Spinal cord (tissue), 10 donors: ENCODE measurements around the gene KCNA10. TPM values are rescaled to one million over a fixed set of nuclear protein-coding genes. Genes with fewer than 3 reads are reported as not detected.

ENCODE experiments used
- DNase-seq, 6 donors: peaks; one replicate each; pipeline versions ENCODE4 v3.0.0 to v3.0.0-alpha.2; 2013 to 2015; ENCODE audit warnings: low spot score in 6 of 6, low read depth in 4 of 6
- H3K27ac ChIP-seq: one replicate; pipeline ENCODE4 v1.5.1; 2013; ENCODE audit warnings: low read depth, low read length, control low read depth
- H3K27me3 ChIP-seq: one replicate; pipeline ENCODE4 v1.6.1; 2013; ENCODE audit warnings: low read length; ENCODE audit not compliant: control insufficient read depth, insufficient read depth
- H3K36me3 ChIP-seq: one replicate; pipeline ENCODE4 v1.6.1; 2013; ENCODE audit warnings: low read length; ENCODE audit not compliant: control insufficient read depth, insufficient read depth
- H3K4me1 ChIP-seq: one replicate; pipeline ENCODE4 v1.6.1; 2013; ENCODE audit warnings: low read length; ENCODE audit not compliant: control insufficient read depth, insufficient read depth
- H3K4me3 ChIP-seq: one replicate; pipeline ENCODE4 v1.5.1; 2013; ENCODE audit warnings: low read depth, low read length, control low read depth
- H3K9me3 ChIP-seq: one replicate; pipeline ENCODE4 v1.6.1; 2013; ENCODE audit warnings: low read length; ENCODE audit not compliant: control insufficient read depth, insufficient read depth
- WGBS: methylation state at CpG from one replicate; pipeline ENCODE4 v1.1.5; 2013; ENCODE audit warnings: missing lambda C conversion rate; ENCODE audit not compliant: insufficient coverage; 5-methylcytosine and 5-hydroxymethylcytosine counted together
- polyA plus RNA-seq, 2 donors: library from polyadenylated mRNA; unstranded; fragments of 120-200 nt; gene quantifications; one replicate each; pipeline ENCODE4 v1.2.1, GENCODE V29; 2013; ENCODE audit not compliant: insufficient read length in 2 of 2
- total RNA-seq, 2 donors: library from RNA; depleted of rRNA in 1 of 2; stranded (reverse); fragments of 120-200 nt in 1 of 2; fragments of >200 nt in 1 of 2; gene quantifications; one replicate each; pipeline versions ENCODE4 v1.2.3 to v1.2.4, GENCODE V29; 2013 to 2014
- donor health status: healthy.

The KCNA10 gene
- total and polyA plus RNA-seq, 4 donors = not detected

DNA sequence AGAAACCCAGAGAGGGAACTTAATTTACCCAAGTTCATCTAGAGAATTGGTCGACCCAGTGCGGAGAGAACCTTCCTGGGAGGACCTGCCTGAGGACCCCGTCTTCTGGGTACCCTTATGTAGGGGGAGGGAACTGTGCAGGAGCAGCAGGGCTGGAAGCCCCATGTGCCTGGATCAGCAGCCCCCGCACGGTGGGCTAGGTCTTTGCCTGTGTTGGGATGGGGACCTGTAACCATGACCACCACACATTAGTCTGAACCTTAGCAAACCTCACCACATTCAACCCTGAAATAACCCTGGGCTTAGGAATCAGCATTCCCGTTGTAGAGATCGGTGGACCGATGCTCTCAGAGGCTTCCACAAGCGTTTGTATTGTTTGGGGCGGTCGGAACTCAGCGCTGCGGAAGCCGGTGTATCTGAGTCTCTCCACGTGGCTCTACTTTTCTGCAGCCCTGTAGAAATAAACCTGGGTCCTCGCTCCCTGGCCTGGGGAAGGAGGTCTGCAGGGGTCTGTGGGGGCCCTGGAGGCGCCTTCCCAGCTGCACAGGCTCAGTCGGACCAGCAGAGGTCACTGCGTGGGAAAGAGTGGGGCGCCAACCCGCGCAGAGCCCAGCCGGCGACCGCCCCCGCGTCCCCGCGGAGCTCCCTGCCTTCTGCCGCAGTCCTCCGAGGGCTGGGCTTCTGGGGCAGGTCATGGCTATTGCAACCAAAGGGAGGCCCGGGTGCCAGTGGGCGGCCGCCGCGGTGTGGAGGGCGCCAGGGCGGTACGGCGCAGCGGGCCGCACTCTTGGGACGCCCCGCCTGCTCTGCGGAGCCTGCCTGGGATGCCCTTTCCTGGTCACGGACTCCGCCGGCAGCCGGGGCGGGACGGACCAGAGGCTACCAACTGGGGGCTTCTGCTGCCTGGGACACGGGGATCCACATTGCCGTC, 36.2 kb upstream of the KCNA10 start:
- WGBS = 1% methylated on average over 46 of the region's 53 CpGs
- peak in 2 of 6 donors; percentile 80 to 82 for DNase-seq
- Histone ChIP-seq H3K9me3 (no peaks in the 10 kb centered on the region), H3K36me3 (no peaks in the 10 kb centered on the region), H3K27ac (peak overlapping the region; percentile 87), H3K4me1 (peaks cover 30% of the 10 kb centered on the region), H3K4me3 (peak overlapping the region; percentile 26), H3K27me3 (peaks cover 2% of the 10 kb centered on the region)

DNA sequence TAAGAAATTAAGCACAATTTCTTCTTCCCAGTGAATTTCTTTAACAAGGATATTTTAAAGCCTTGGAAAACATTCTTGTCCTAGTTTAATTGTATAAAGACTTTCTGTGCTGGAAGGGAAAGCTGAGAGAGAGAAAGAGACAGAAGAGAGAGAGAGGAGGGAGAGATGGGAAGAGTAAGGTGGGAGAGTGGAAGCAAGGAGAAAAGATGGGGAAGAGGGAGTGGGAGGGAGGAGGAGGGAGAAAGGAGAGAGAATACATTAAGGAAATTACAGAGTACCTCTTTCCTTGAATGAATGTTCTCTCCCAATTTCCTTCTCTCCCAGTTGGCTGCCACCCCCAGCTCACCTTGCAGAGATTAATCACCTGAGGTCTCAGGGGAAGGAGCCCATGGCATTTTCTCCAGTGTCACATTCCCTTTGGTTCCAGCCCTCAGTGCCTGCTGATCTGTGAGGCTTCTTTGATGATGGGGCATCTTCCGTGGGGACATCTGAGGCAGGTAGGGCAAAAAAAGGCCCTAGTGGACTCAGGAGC, 32.4 kb upstream of the KCNA10 start:
- Histone ChIP-seq H3K27ac (no peak overlapping the region), H3K9me3 (no peaks in the 10 kb centered on the region), H3K4me3 (no peak overlapping the region), H3K4me1 (peaks cover 17% of the 10 kb centered on the region), H3K36me3 (no peaks in the 10 kb centered on the region), H3K27me3 (peaks cover 2% of the 10 kb centered on the region)
- no peak for DNase-seq
- 83% methylated on average over 1 of the region's 1 CpG for WGBS

DNA sequence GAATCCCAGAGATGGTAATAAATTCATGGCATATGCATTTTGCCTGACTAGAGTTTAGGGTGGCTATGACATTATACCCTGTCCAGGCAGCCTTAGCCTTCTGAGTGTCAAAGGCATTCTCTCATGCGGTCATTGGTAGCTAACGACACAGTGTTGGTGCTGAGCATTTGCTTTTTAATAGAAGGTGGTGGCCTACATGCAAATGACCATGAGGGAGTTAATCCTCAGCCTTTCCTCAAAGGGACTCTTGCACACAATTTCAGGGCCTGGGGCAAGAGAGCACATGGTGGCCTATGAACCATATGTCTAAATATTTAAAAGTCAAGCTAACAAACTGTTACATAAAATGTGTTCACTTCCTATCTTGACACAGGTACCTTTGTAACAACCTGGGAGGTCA, 30.9 kb upstream of the KCNA10 start:
- Histone ChIP-seq H3K36me3 (no peaks in the 10 kb centered on the region), H3K27ac (no peak overlapping the region), H3K4me1 (peaks cover 2% of the 10 kb centered on the region), H3K4me3 (no peak overlapping the region), H3K27me3 (peaks cover 2% of the 10 kb centered on the region), H3K9me3 (no peaks in the 10 kb centered on the region)
- no CpG with 5 or more reads among the region's 2 CpGs for WGBS
- no peak for DNase-seq

DNA sequence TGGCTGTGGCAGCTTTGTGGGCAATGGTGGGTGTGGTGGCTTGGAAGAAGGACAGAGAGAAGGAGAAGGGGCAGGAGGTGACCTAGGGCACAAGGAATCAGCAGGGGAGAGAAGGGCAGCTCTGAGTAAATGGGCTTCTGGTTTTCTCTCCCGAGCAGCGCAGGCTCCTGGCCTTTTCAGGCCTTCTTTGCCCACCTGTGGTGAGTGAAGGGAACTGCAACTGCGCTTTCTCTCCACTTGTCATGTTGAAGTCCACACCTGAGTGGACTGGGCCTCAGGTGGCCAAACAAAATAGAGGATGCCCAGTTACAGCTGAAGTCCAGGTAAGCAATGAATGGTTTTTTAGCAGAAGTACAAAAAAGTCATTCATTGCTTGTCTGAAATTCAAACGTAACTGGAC, 29.4 kb upstream of the KCNA10 start:
- no peaks in the 10 kb centered on the region for H3K4me1 ChIP-seq
- H3K9me3 ChIP-seq = no peaks in the 10 kb centered on the region
- no peaks in the 10 kb centered on the region for H3K36me3 ChIP-seq
- 57% methylated on average over 4 of the region's 4 CpGs for WGBS
- H3K27ac ChIP-seq = no peak overlapping the region
- DNase-seq = peak in 2 of 6 donors; percentile 46 to 86
- H3K27me3 ChIP-seq = peaks cover 2% of the 10 kb centered on the region
- no peak overlapping the region for H3K4me3 ChIP-seq

DNA sequence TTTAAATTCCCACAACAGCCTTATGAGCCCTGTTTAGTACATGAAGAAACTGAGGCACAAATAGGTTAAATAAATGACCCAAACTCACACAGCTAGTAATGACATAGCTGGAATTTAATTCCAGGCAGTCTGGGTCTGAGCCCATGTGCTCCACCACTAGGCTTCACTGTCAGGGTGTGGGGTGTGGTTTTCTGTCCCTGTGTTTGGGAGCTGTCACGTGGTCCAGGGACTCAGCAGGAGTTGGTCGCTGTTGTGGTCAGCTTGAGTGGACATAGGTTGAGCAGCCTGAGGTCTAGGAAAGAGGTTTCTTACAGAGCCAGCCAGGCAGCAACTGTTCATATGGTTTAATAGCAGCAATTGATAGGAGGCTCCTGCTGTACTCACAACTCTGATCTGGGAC, 28.0 kb upstream of the KCNA10 start:
- Histone ChIP-seq H3K9me3 (no peaks in the 10 kb centered on the region), H3K4me3 (no peak overlapping the region), H3K36me3 (no peaks in the 10 kb centered on the region), H3K4me1 (no peaks in the 10 kb centered on the region), H3K27ac (no peak overlapping the region), H3K27me3 (no peaks in the 10 kb centered on the region)
- DNase-seq = no peak
- 79% methylated on average over 2 of the region's 2 CpGs for WGBS

DNA sequence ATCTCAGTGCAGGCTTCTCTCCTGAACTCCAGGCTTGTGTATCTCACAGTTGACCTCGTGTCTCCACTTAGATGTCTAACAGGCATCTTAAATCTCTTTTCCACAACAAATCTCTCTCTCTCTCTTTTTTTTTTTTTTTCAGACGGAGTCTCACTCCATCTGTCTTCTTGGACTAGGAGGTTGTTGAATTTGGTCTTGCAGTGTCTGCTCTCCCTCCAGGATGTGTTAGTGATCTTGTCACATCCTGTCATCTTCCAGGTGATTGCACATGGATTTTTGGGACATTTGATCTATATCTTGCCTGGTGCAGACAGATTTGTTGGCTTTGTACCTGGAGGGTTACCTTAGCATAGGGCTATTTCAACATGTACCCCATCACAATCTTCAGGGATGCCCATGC, 26.5 kb upstream of the KCNA10 start:
- no CpG with 5 or more reads among the region's 2 CpGs for WGBS

DNA sequence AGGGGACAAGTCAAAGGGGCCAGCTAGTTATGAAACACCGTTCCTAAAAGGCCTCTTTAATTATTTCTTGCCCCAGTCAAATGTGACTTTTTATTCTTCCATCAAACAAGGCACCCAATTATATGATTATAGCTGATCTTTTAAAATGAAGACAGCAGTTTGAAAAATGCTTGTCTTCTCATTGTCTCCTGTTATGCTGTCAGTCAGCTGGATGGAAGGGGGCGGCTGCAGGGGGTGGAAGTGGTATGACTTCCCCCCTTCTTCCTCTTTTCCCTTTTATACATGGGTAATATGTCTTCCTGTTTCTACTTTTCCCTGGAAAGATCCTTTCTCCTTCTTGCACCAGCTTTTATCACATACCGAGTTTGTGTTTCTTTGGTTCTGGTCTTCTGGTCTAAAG, 25.8 kb upstream of the KCNA10 start:
- Histone ChIP-seq H3K27me3 (no peaks in the 10 kb centered on the region), H3K36me3 (no peaks in the 10 kb centered on the region), H3K4me3 (no peak overlapping the region), H3K4me1 (no peaks in the 10 kb centered on the region), H3K9me3 (no peaks in the 10 kb centered on the region), H3K27ac (no peak overlapping the region)
- WGBS = no CpG with 5 or more reads among the region's 3 CpGs
- no peak for DNase-seq

More for the DNA sequence above, 26.5 kb upstream of the KCNA10 start:
- no peaks in the 10 kb centered on the region for H3K9me3 ChIP-seq
- H3K4me1 ChIP-seq = no peaks in the 10 kb centered on the region
- no peak overlapping the region for H3K4me3 ChIP-seq
- DNase-seq = no peak
- no peaks in the 10 kb centered on the region for H3K36me3 ChIP-seq
- no peaks in the 10 kb centered on the region for H3K27me3 ChIP-seq
- no peak overlapping the region for H3K27ac ChIP-seq

DNA sequence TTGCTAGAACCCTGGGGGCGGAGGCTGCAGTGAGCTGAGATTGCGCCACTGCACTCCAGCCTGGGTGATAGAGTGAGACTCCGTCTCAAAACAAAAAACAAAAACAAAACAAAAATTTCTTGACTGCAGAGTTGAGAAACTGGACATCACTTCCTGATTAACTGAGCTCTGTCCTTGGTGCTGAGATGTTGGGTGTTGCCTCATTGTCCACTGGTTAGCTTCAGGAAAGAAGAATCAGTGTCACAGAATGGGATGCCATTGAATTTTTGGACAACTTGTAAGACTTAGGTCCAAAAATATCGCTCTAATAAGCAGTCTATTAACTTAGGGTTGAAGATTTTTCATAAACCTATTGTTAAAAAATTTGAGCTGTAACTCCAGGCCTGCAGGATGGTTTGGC, 23.8 kb upstream of the KCNA10 start:
- Histone ChIP-seq H3K36me3 (no peaks in the 10 kb centered on the region), H3K4me1 (peaks cover 11% of the 10 kb centered on the region), H3K4me3 (no peak overlapping the region), H3K27ac (no peak overlapping the region), H3K27me3 (no peaks in the 10 kb centered on the region), H3K9me3 (no peaks in the 10 kb centered on the region)
- WGBS = 83% methylated on average over 2 of the region's 4 CpGs
- DNase-seq = peak in 1 of 6 donors; percentile 56

DNA sequence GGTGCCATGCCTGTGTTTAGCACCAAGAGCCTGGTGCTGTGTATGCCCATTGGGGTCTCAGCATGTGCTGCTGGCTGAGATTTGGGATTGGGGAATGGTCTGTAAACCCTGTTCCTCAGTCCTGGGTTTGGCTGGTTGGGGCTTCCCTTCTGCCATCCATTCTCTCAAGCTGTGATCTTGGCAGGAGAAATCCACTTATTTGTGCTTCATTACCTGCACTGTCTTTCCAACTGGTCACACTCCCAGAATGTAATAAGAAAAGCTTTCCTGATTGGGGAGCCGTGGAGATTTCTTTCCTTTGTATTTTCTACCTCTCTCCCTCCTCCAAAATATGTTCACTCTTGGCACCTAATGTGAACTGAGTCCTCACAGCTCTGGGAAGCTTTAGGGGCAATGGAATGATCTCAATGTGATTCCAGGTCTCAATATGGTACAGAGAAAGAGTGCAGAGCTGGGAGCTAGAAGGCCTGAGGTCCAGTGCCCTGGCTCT, 23.0 kb upstream of the KCNA10 start:
- no peak overlapping the region for H3K27ac ChIP-seq
- no CpG with 5 or more reads among the region's 1 CpG for WGBS
- H3K4me1 ChIP-seq = peaks cover 18% of the 10 kb centered on the region
- no peaks in the 10 kb centered on the region for H3K9me3 ChIP-seq
- DNase-seq = peak in 2 of 6 donors; percentile 65 to 76
- no peak overlapping the region for H3K4me3 ChIP-seq
- no peaks in the 10 kb centered on the region for H3K36me3 ChIP-seq
- H3K27me3 ChIP-seq = no peaks in the 10 kb centered on the region
